Activated CD4-positive, CD25-positive, alpha-beta regulatory T cell treated with anti-CD3 and anti-CD28 coated beads, Interleukin-2, amount 50 U/mL, for 72 hours (primary cell): ENCODE measurements around the gene FAM83F.

Source experiments
- DNase-seq: peaks from one replicate; pipeline ENCODE4 v3.0.0; 2021

FAM83F gene

DNA sequence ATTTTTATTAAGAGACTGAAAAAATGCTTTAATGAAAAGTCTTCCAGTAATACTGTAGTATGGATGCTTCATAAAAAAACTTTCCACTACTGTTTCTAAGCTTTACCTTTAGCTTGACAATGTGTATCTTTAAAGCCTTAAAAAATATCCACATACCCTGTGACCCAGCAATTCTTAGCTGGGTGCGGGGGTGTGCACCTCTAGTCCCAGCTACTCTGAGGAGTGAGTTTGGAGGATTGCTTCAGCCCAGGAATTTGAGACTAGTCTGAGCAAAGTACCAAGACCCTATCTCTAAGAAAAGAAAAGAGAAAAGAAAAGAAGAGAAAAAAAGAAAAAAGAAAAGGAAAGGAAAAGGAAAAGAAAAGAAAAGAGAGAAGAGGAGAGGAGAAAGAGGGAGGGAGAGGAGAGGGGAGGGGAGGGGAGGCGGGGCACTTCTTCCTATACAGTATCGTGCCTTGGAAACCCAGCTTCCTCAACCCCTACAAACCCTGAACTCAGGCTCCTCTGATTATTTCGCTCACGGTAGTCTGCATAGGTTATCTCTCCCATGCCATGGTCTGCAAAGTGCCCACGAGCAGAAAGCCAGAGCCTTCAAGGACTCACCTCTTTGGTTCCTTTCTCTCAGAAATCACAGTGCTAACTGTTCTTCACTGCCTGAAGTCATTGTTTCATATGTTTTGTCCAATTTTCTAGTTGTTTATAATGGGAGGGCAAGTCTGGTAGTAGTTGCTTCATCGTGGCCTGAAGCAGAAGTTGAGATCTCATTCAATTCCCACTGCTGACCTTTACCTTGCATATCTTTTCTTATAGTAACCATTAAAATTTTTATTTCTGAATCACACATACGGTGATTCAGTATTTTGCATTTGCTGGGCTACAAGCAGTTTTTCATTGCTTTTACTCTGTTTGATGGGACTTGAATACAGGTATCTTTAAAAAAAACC is 82.2 kb downstream of the FAM83F start:
- no peak for DNase-seq

DNA sequence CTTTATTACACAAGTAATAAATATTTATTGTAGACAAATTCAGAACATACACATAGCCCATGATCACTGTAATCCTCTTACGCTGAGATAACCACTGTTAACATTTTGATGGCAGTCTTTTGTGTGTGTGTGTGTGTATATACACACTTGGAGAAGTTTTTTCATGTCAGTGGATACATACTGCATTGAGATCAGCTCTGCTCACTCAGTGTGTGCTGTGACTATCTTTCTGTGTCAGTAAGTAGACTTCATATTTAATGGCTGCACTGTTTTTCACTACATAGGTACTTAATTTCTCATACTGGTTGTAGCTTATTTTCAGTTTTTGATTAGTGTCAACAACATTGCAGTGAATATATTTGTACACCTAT is 82.9 kb downstream of the FAM83F start:
- no peak for DNase-seq

DNA sequence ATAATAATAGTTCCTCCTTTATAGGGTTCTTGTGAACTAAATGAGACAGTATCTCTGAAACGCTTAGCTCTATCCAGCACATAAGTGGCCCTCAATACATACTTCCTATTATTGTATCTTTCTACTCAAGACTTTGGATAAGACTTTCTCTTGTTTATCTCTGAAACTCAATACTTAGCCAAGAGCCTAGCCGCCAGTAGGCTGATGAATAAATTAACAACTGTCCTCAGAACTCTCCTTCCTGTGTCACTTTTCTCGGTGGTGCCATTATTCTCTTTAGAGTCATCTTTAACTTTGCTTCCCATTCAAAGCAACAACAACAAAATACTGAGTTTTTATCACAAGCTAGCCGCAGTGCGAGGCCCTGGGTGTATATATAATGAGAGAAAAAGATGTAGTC is 86.9 kb downstream of the FAM83F start:
- DNase-seq: no peak

DNA sequence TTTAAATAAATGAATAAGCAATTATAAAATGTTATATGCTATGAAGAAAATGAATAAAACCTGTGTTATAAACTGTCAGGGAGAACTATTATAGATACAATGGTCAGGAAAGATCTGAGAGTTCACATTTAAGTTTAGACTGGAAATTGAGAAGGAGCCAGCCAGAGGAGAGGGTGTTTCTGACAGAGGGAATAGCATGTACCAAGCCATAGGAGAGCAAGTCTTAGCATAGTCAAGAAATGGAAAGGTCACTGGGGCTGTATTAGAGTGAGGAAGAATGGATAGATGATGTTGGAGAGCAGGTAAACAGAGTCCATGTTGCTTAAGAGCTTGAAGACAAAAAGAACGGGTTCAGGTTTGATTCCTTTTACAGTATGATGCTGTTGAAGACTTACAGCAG is 87.4 kb downstream of the FAM83F start:
- DNase-seq: no peak

DNA sequence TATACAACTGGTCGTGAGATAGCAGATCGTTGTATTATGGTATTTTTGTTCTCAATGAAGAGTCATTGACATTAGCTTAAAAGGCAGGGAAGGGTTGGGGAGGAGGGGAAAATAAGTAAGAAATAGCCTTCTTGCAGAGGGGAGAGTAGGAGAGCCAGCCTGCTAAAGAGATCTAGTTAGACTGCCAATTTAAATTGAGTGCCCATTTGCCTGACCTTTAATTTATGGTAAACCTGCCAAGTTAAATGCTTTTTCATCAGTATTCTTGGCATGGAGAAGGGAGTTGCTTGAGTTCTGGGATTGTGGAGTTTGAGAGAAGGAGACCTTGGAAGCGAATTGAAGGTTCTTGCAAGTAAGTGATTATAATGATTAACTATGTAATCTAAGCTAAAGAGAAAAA is 89.0 kb downstream of the FAM83F start:
- DNase-seq: no peak

DNA sequence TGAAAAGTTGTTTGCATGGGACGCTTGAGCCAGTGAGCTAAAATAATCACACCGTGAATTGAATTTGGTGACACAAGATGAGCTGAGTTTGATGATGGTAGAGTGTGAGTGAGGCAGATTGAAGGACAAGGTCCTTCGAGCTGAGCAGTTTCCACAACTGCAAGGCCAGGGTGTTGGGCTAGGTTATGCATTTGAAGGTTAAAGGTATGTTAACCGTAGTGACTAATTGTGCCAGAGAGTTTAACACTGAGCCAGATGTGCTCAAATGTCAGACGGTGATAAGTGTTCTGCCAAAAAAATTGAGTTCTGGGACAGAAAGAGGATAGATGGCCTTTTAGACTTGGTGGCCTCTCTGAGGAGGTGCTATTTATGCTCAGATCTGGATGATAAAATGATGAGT is 89.5 kb downstream of the FAM83F start:
- no peak for DNase-seq

DNA sequence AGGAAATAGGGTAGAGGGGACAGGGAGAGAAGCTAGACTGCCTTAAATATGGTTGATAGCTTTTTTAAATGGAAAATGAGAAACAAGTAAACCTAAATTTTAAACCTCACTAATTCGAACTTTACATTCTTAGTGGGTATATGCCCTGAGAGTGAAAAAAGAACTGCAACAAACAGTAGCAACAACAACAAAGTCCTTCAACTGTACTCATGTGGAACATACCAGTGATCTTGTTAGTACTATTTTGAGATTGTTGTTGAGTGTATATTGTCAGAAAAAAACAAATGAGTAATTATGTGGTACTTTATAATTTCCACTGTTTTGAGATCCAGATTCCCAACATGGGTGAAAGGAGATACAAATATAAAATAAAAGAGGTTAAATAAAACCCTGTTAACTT is 94.1 kb downstream of the FAM83F start:
- DNase-seq: no peak
